Esophagus squamous epithelium (tissue), 5 donors: ENCODE data around the gene C2CD4D. TPM values are rescaled to one million over a fixed set of nuclear protein-coding genes. Genes with fewer than 3 reads are reported as not detected.

Source experiments
- DNase-seq: peaks from one replicate; lab custom pipeline; 2025; lab: John Stamatoyannopoulos, UW
- H3K27ac ChIP-seq, 4 donors: fragments of 200-600 bp; sonication (generic); one replicate each; pipeline ENCODE4 v1.5.1; 2016 to 2019; ENCODE audit warnings: mild to moderate bottlenecking in 1 of 4
- H3K27me3 ChIP-seq, 4 donors: fragments of 200-600 bp; sonication (generic); 1 replicate in 3 of 4; 2 replicates in 1 of 4; pipeline versions ENCODE4 v1.5.1 to v1.6.0; 2017 to 2021; ENCODE audit warnings: antibody characterized with exemption in 1 of 4
- H3K36me3 ChIP-seq, 3 donors: fragments of 200-600 bp; sonication (generic); one replicate each; pipeline ENCODE4 v1.5.1; 2016 to 2019
- H3K4me1 ChIP-seq, 3 donors: fragments of 200-600 bp; sonication (generic); one replicate each; pipeline ENCODE4 v1.5.1; 2017 to 2019
- H3K4me3 ChIP-seq, 4 donors: fragments of 200-600 bp; sonication (generic); 1 replicate in 3 of 4; 2 replicates in 1 of 4; pipeline ENCODE4 v1.5.1; 2016 to 2019; ENCODE audit warnings: mild to moderate bottlenecking in 2 of 4, moderate library complexity in 1 of 4
- H3K9me3 ChIP-seq, 3 donors: fragments of 200-600 bp; sonication (generic); one replicate each; pipeline ENCODE4 v1.5.1; 2016 to 2019
- CTCF ChIP-seq, 6 experiments: fragments of 450-650 bp in 4 of 6; fragments of 200-600 bp in 2 of 6; sonication (generic) in 2 of 6; IDR thresholded peaks; one replicate each; pipeline ENCODE4 v1.5.1; 2016 to 2019; ENCODE audit warnings: antibody characterized with exemption in 6 of 6, mild to moderate bottlenecking in 4 of 6, moderate library complexity in 4 of 6
- POLR2A ChIP-seq, 4 donors: fragments of 450-650 bp; IDR thresholded peaks; one replicate each; pipeline ENCODE4 v1.6.1; 2017; ENCODE audit warnings: antibody characterized with exemption in 4 of 4, mild to moderate bottlenecking in 4 of 4, moderate library complexity in 3 of 4
- WGBS, 2 donors: methylation state at CpG; one replicate each; pipeline ENCODE4 v1.1.5; 2018; 5-methylcytosine and 5-hydroxymethylcytosine counted together
- intact Hi-C: fragments of 100-400 bp; cut with DNase I; formaldehyde crosslinking; loops from one replicate; pipeline ENCODE4 v1.15.0; 2022
- total RNA-seq, 4 donors: library from RNA; depleted of rRNA; stranded (reverse); fragments of >200 nt; gene quantifications; one replicate each; pipeline ENCODE4 v1.1.0, GENCODE V29; 2016
- donor health status: DM: yes; HTN: yes; CAD: no.

C2CD4D gene
- total RNA-seq, 4 donors from 2014 or later = 0.22 to 0.38 TPM; not detected in 2

- no peak for DNase-seq
- 44 to 80% methylated on average over 1 of the region's 1 CpG for WGBS, 2 donors
- H3K4me3 ChIP-seq = no peak overlapping the region
- TF ChIP-seq CTCF (IDR thresholded peaks at IDR 0.05) (no peak), POLR2A (IDR thresholded peaks at IDR 0.05) (no peak)
- H3K4me1 ChIP-seq = peaks cover 0 to 9% (median 0%) of the 10 kb centered on the region in 3 donors
- H3K27ac ChIP-seq = no peak overlapping the region
- intact Hi-C loops = no loop called here
- peaks cover 0 to 5% (median 0%) of the 10 kb centered on the region in 3 donors for H3K36me3 ChIP-seq
- H3K9me3 ChIP-seq = no peaks in the 10 kb centered on the region
- H3K27me3 ChIP-seq = peaks cover 0 to 26% (median 0%) of the 10 kb centered on the region in 4 donors
Measured at GRCh38 chr1:151807766-151808165, 31.9 kb downstream of the C2CD4D start.

- WGBS, 2 donors = 79 to 86% methylated on average over 3 to 4 of the region's 5 CpGs
- Histone ChIP-seq H3K36me3 (peaks cover 0 to 5% (median 0%) of the 10 kb centered on the region in 3 donors), H3K27me3 (peaks cover 0 to 32% (median 0%) of the 10 kb centered on the region in 4 donors), H3K27ac (no peak overlapping the region), H3K4me1 (peaks cover 0 to 9% (median 0%) of the 10 kb centered on the region in 3 donors), H3K4me3 (no peak overlapping the region), H3K9me3 (no peaks in the 10 kb centered on the region)
- DNase-seq = no peak
- intact Hi-C loops = no loop called here
- no peak for TF ChIP-seq CTCF (IDR thresholded peaks at IDR 0.05)
- TF ChIP-seq POLR2A (IDR thresholded peaks at IDR 0.05) = no peak
Measured at GRCh38 chr1:151807131-151807530, 32.5 kb downstream of the C2CD4D start.

GRCh38 chr1:151806170-151806569, 33.5 kb downstream of the C2CD4D start:
- 20% methylated on average over 1 of the region's 7 CpGs; no CpG with 5 or more reads in 1 of the 2 donors for WGBS, 2 donors
- intact Hi-C loops = no loop called here
- no peak for DNase-seq

GRCh38 chr1:151805066-151805820, 34.4 kb downstream of the C2CD4D start, which contains the start of gene LINGO4:
LINGO4 (minus strand) TSS chr1:151805419; CDS start chr1:151802704, 2,715 bp downstream.
- no peak for DNase-seq
- H3K9me3 ChIP-seq = no peaks in the 10 kb centered on the region
- no peak within 1 kb of the TSS for H3K27ac ChIP-seq
- H3K4me1 ChIP-seq = peaks cover 0 to 9% (median 0%) of the 10 kb centered on the region in 3 donors
- no peak within 1 kb of the TSS for H3K4me3 ChIP-seq
- peaks cover 0 to 51% (median 0%) of the 10 kb centered on the region in 4 donors for H3K27me3 ChIP-seq
- TF ChIP-seq CTCF (IDR thresholded peaks at IDR 0.05) (no peak), POLR2A (IDR thresholded peaks at IDR 0.05) (no peak)
- peaks cover 0 to 5% (median 0%) of the 10 kb centered on the region in 3 donors for H3K36me3 ChIP-seq
- 52 to 54% methylated on average over 9 to 12 of the region's 12 CpGs for WGBS, 2 donors
- intact Hi-C loops = no loop called here

More at GRCh38 chr1:151806170-151806569, 33.5 kb downstream of the C2CD4D start:
- H3K27ac ChIP-seq = no peak overlapping the region
- no peak for TF ChIP-seq CTCF (IDR thresholded peaks at IDR 0.05)
- no peak for TF ChIP-seq POLR2A (IDR thresholded peaks at IDR 0.05)
- H3K27me3 ChIP-seq = peaks cover 0 to 42% (median 0%) of the 10 kb centered on the region in 4 donors
- peaks cover 0 to 9% (median 0%) of the 10 kb centered on the region in 3 donors for H3K4me1 ChIP-seq
- H3K4me3 ChIP-seq = no peak overlapping the region
- H3K36me3 ChIP-seq = peaks cover 0 to 5% (median 0%) of the 10 kb centered on the region in 3 donors
- H3K9me3 ChIP-seq = no peaks in the 10 kb centered on the region

- intact Hi-C loops = no loop called here
- H3K4me3 ChIP-seq = no peak overlapping the region
- H3K4me1 ChIP-seq = no peaks in the 10 kb centered on the region
- peaks cover 0 to 64% (median 0%) of the 10 kb centered on the region in 4 donors for H3K27me3 ChIP-seq
- H3K27ac ChIP-seq = no peak overlapping the region
- H3K9me3 ChIP-seq = no peaks in the 10 kb centered on the region
- H3K36me3 ChIP-seq = peaks cover 0 to 5% (median 0%) of the 10 kb centered on the region in 3 donors
- no peak for DNase-seq
- 97 to 100% methylated on average over 3 of the region's 3 CpGs for WGBS, 2 donors
- TF ChIP-seq CTCF (IDR thresholded peaks at IDR 0.05) (no peak), POLR2A (IDR thresholded peaks at IDR 0.05) (no peak)
Measured at GRCh38 chr1:151803915-151804314, 35.7 kb downstream of the C2CD4D start.
